Endodermal cell (in vitro differentiated cells): ENCODE measurements around the gene C2. TPM values are rescaled to one million over a fixed set of nuclear protein-coding genes. Genes with fewer than 3 reads are reported as not detected.
A peak's percentile ranks its signal among the peaks of the same experiment; 100 is the strongest.

Source experiments
- DNase-seq: peaks from one replicate; pipeline ENCODE4 v3.0.0-alpha.2; 2017
- H3K27ac ChIP-seq: 2 replicates; pipeline ENCODE4 v1.5.1; 2013; ENCODE audit warnings: mild to moderate bottlenecking, low read depth, low read length, moderate library complexity
- H3K27me3 ChIP-seq: 2 replicates; pipeline ENCODE4 v1.6.1; 2013; ENCODE audit warnings: mild to moderate bottlenecking, low read length, moderate library complexity; ENCODE audit not compliant: insufficient read depth, control insufficient read depth, poor library complexity, severe bottlenecking
- H3K36me3 ChIP-seq: 2 replicates; pipeline ENCODE4 v1.7.0; 2013; ENCODE audit warnings: mild to moderate bottlenecking, low read length, moderate library complexity; ENCODE audit not compliant: control insufficient read depth, insufficient read depth
- H3K4me1 ChIP-seq: one replicate; pipeline ENCODE4 v1.7.0; 2013; ENCODE audit warnings: low read length; ENCODE audit not compliant: control insufficient read depth, insufficient read depth
- H3K4me3 ChIP-seq: 2 replicates; pipeline ENCODE4 v1.5.1; 2013; ENCODE audit warnings: mild to moderate bottlenecking, low read length, moderate library complexity
- H3K9ac ChIP-seq: 2 replicates; pipeline ENCODE4 v1.6.1; 2013; ENCODE audit warnings: mild to moderate bottlenecking, low read length, moderate library complexity; ENCODE audit not compliant: poor library complexity, severe bottlenecking; ENCODE audit errors: extremely low read depth
- H3K9me3 ChIP-seq: 2 replicates; pipeline ENCODE4 v1.6.1; 2013; ENCODE audit warnings: mild to moderate bottlenecking, low read length, moderate library complexity; ENCODE audit not compliant: control insufficient read depth
- H3K27ac Mint-ChIP-seq: 2 replicates; pipeline ENCODE4 v1.8.0; 2020; ENCODE audit warnings: mixed read lengths
- H3K27me3 Mint-ChIP-seq: 2 replicates; pipeline ENCODE4 v1.8.0; 2021; ENCODE audit warnings: mild to moderate bottlenecking, mixed read lengths; ENCODE audit not compliant: insufficient read depth
- H3K36me3 Mint-ChIP-seq: 2 replicates; pipeline ENCODE4 v1.8.0; 2020; ENCODE audit warnings: low read depth, mixed read lengths
- H3K4me1 Mint-ChIP-seq: 2 replicates; pipeline ENCODE4 v1.8.0; 2020; ENCODE audit warnings: mixed read lengths
- H3K4me3 Mint-ChIP-seq: 2 replicates; pipeline ENCODE4 v1.8.0; 2020; ENCODE audit warnings: mild to moderate bottlenecking, moderate library complexity, mixed read lengths
- H3K9me3 Mint-ChIP-seq: 2 replicates; pipeline ENCODE4 v1.8.0; 2020; ENCODE audit warnings: mild to moderate bottlenecking, mixed read lengths
- WGBS, 2 experiments: methylation state at CpG; one replicate each; pipeline versions ENCODE4 v1.1.5 to v1.1.7; 2013; ENCODE audit warnings: missing lambda C conversion rate in 2 of 2, mixed read lengths in 1 of 2; ENCODE audit not compliant: insufficient coverage in 1 of 2, insufficient read length in 1 of 2; 5-methylcytosine and 5-hydroxymethylcytosine counted together
- total RNA-seq, 2 donors: library from RNA; stranded (reverse); fragmentation: NEBNext Ultra II Directional in 1 of 2; extraction: Animal tissue kit (Norgen Biotek cat#: 25700) in 1 of 2; gene quantifications; 2 replicates in 1 of 2; 3 replicates in 1 of 2; pipeline ENCODE4 v1.2.1, GENCODE V29; 2021
- TF ChIP-seq, protein P1 (sequence below): fragments of 200-600 bp; sonication (generic); conservative IDR thresholded peaks from 2 replicates; pipeline ENCODE4 v1.5.0; 2021; ENCODE audit warnings: antibody characterized with exemption, mild to moderate bottlenecking

The C2 gene
- total RNA-seq, 2 donors from 2014 or later = 0.29 to 1.0 TPM

DNA sequence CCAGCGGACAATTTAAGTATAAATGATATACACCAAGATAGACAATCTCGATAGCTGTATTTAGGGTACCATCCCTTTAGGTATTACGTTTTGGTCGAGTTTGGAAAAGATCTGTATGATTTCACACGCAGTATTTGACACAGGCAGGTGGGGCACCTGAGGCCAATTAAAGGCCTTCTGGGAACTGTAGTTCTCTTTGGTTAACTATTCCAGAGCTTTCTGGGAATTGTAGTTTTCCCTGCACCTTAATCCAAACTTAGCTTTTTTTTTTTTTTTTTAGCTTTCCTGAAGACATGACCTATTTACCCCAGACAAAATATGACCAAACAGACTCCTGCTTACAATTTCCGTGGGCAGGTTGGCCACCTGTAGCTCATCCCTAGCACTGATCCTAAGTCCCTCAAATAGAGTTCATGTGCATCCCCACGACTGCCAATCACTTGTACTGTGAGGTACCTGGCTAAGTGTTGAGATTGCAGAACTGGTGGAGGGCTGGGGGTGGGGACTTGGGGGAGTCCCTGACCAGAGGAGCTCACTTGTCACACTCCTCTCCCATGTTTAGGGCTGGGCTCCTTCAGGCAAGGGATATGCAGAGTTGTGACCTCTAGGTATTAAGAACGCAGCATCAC, 29.0 kb upstream of the C2 start:
- 22 to 28% methylated on average over 3 to 8 of the region's 8 CpGs for WGBS, 2 experiments

GRCh38 chr6:31899215-31899614, 28.3 kb upstream of the C2 start:
- Histone ChIP-seq H3K4me3 (no peak overlapping the region), H3K4me1 (peaks cover 4% of the 10 kb centered on the region), H3K9me3 (no peaks in the 10 kb centered on the region), H3K27ac (no peak overlapping the region), H3K9ac (no peak overlapping the region), H3K27me3 (no peaks in the 10 kb centered on the region), H3K36me3 (peaks cover 18% of the 10 kb centered on the region)
- H3K4me3 Mint-ChIP-seq = no peak overlapping the region
- H3K27me3 Mint-ChIP-seq = no peaks in the 10 kb centered on the region
- no peaks in the 10 kb centered on the region for H3K9me3 Mint-ChIP-seq
- DNase-seq = no peak
- peak overlapping the region; percentile 75 for H3K27ac Mint-ChIP-seq
- peaks cover 25% of the 10 kb centered on the region for H3K4me1 Mint-ChIP-seq
- TF ChIP-seq, protein P1, sequence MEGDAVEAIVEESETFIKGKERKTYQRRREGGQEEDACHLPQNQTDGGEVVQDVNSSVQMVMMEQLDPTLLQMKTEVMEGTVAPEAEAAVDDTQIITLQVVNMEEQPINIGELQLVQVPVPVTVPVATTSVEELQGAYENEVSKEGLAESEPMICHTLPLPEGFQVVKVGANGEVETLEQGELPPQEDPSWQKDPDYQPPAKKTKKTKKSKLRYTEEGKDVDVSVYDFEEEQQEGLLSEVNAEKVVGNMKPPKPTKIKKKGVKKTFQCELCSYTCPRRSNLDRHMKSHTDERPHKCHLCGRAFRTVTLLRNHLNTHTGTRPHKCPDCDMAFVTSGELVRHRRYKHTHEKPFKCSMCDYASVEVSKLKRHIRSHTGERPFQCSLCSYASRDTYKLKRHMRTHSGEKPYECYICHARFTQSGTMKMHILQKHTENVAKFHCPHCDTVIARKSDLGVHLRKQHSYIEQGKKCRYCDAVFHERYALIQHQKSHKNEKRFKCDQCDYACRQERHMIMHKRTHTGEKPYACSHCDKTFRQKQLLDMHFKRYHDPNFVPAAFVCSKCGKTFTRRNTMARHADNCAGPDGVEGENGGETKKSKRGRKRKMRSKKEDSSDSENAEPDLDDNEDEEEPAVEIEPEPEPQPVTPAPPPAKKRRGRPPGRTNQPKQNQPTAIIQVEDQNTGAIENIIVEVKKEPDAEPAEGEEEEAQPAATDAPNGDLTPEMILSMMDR = no peak
- 92% methylated on average over 4 to 5 of the region's 5 CpGs for WGBS, 2 experiments
- H3K36me3 Mint-ChIP-seq = peaks cover 14% of the 10 kb centered on the region

More for the DNA sequence above, 29.0 kb upstream of the C2 start:
- H3K36me3 Mint-ChIP-seq = peaks cover 17% of the 10 kb centered on the region
- Histone ChIP-seq H3K4me3 (peak overlapping the region; percentile 88), H3K27me3 (no peaks in the 10 kb centered on the region), H3K9me3 (no peaks in the 10 kb centered on the region), H3K27ac (no peak overlapping the region), H3K36me3 (peaks cover 24% of the 10 kb centered on the region), H3K4me1 (peaks cover 4% of the 10 kb centered on the region), H3K9ac (peak overlapping the region; percentile 70)
- H3K27ac Mint-ChIP-seq = peak overlapping the region; percentile 93
- no peaks in the 10 kb centered on the region for H3K9me3 Mint-ChIP-seq
- no peaks in the 10 kb centered on the region for H3K27me3 Mint-ChIP-seq
- H3K4me3 Mint-ChIP-seq = peak overlapping the region; percentile 93
- TF ChIP-seq, protein P1 = peak; percentile 24
- H3K4me1 Mint-ChIP-seq = peaks cover 20% of the 10 kb centered on the region
- DNase-seq = peak; percentile 66

DNA sequence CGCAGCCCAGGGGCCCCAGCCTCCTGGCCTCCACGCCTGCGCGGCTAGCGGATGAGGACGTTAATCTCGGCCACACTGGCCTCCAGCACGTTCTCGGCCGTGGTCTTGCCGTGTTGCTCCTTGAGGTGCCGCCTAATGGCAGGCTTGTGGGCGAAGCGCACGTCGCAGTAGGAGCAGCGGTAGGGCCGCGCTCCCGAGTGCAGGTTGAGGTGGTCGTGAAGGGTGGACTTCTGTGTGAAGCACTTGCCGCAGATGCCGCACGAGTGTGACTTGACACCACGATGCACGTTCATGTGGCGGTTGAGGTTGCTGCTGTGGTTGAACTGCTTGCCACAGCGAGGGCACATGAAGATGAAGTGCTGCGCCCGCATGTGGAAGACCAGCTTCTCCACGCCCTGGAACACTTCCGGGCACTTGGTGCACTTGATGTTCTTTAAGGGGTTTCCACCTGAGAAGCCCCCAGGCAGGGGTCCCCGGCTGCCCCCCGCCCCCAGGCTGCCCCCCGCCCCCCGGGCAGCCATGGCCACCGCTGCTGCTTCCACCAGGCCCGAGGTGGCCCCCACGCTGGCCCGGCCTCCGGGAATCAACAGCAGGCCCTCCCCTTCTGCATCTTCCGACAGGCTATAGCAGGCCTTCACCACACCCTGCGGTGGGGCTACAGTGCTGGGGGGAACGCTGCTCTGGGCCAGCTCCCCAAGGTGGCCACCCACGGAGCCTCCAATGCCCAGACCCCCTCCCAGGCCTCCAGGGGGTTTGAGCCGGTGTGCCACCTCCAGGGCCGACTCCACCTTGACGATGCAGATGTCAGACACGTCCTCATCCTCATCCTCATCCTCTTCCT, 27.4 kb upstream of the C2 start:
- peak; percentile 48 for DNase-seq
- peaks cover 9% of the 10 kb centered on the region for H3K36me3 ChIP-seq
- Mint-ChIP-seq H3K4me3 (peak overlapping the region; percentile 63), H3K9me3 (no peaks in the 10 kb centered on the region), H3K27me3 (no peaks in the 10 kb centered on the region), H3K36me3 (peaks cover 9% of the 10 kb centered on the region), H3K27ac (peak overlapping the region; percentile 75), H3K4me1 (peaks cover 25% of the 10 kb centered on the region)
- 95 to 96% methylated on average over 39 to 49 of the region's 49 CpGs for WGBS, 2 experiments
- H3K4me3 ChIP-seq = no peak overlapping the region
- H3K27ac ChIP-seq = no peak overlapping the region
- TF ChIP-seq, protein P1 = no peak
- no peak overlapping the region for H3K9ac ChIP-seq
- no peaks in the 10 kb centered on the region for H3K27me3 ChIP-seq
- H3K9me3 ChIP-seq = no peaks in the 10 kb centered on the region
- H3K4me1 ChIP-seq = peaks cover 4% of the 10 kb centered on the region
